SU-DHL-6 (cell line): Measurements from ENCODE around the gene ACOT4.

Source experiments
- CTCF ChIP-seq: fragments of 200-600 bp; sonication (generic); IDR thresholded peaks from one replicate; pipeline ENCODE4 v1.5.1; 2017; ENCODE audit warnings: antibody characterized with exemption, mild to moderate bottlenecking, low read length, moderate library complexity; ENCODE audit not compliant: insufficient read depth, poor library complexity, severe bottlenecking
- EZH2phosphoT487 ChIP-seq: fragments of 200-600 bp; sonication (generic), shearing (Covaris generic); conservative IDR thresholded peaks from 2 replicates; pipeline ENCODE4 v1.6.1; 2018; ENCODE audit warnings: mild to moderate bottlenecking, antibody characterized with exemption, low read length, moderate library complexity, mixed read lengths

GRCh38 chr14:73640796-73641365, 49.2 kb downstream of the ACOT4 start:
- no peak for TF ChIP-seq CTCF
- TF ChIP-seq EZH2phosphoT487, result no peak
